HFFc6 (cell line): ENCODE data around the gene MLF2. TPM values are rescaled to one million over a fixed set of nuclear protein-coding genes. Genes with fewer than 3 reads are reported as not detected.

Experiments
- DNase-seq: peaks from one replicate; pipeline ENCODE4 v3.0.0-alpha.2; 2018
- H3K27ac Mint-ChIP-seq: 2 replicates; pipeline ENCODE4 v1.8.0; 2020; ENCODE audit warnings: mild to moderate bottlenecking, mixed read lengths
- H3K27me3 Mint-ChIP-seq: 2 replicates; pipeline ENCODE4 v1.8.0; 2021; ENCODE audit warnings: mild to moderate bottlenecking, moderate library complexity, mixed read lengths; ENCODE audit not compliant: insufficient read depth
- H3K36me3 Mint-ChIP-seq: 2 replicates; pipeline ENCODE4 v1.8.0; 2021; ENCODE audit warnings: low read depth, mixed read lengths
- H3K4me1 Mint-ChIP-seq: 2 replicates; pipeline ENCODE4 v1.8.0; 2020; ENCODE audit warnings: low read depth, mixed read lengths
- H3K4me3 Mint-ChIP-seq: 2 replicates; pipeline ENCODE4 v1.8.0; 2020; ENCODE audit warnings: mild to moderate bottlenecking, moderate library complexity, mixed read lengths
- H3K9me3 Mint-ChIP-seq: 2 replicates; pipeline ENCODE4 v1.8.0; 2020; ENCODE audit warnings: mild to moderate bottlenecking, mixed read lengths
- CTCF ChIP-seq: fragments of 200-600 bp; sonication (generic); IDR thresholded peaks from 2 replicates; pipeline ENCODE4 v1.5.0; 2021; ENCODE audit warnings: antibody characterized with exemption, mild to moderate bottlenecking
- total RNA-seq, 6 experiments: library from RNA; stranded (reverse); fragmentation: NEBNext Ultra II Directional; extraction: Animal tissue kit (Norgen Biotek cat#: 25700); gene quantifications; 2 replicates in 1 of 6; 3 replicates in 5 of 6; pipeline ENCODE4 v1.2.3, GENCODE V29; 2021

MLF2 gene
- total RNA-seq, 6 experiments from 2014 or later = 273 to 329 (median 298) TPM

- no peak for TF ChIP-seq CTCF
- Mint-ChIP-seq H3K4me3 (peak overlapping the region; percentile 77), H3K9me3 (no peaks in the 10 kb centered on the region), H3K27ac (peak overlapping the region; percentile 90), H3K27me3 (peaks cover 4% of the 10 kb centered on the region; the same call in 1 of the 2 replicates), H3K36me3 (peaks cover 5% of the 10 kb centered on the region), H3K4me1 (peaks cover 61% of the 10 kb centered on the region)
- DNase-seq = no peak
Measured at GRCh38 chr12:6765048-6765633, 12.2 kb upstream of the MLF2 start.

- peak; percentile 99 for DNase-seq
- TF ChIP-seq CTCF = no peak
- H3K27ac Mint-ChIP-seq = peak overlapping the region; percentile 90
- peaks cover 5% of the 10 kb centered on the region for H3K36me3 Mint-ChIP-seq
- H3K4me1 Mint-ChIP-seq = peaks cover 57% of the 10 kb centered on the region
- H3K9me3 Mint-ChIP-seq = no peaks in the 10 kb centered on the region
- H3K27me3 Mint-ChIP-seq = peaks cover 4% of the 10 kb centered on the region; the same call in 1 of the 2 replicates
- H3K4me3 Mint-ChIP-seq = peak overlapping the region; percentile 77
Measured at GRCh38 chr12:6764011-6764828, 11.3 kb upstream of the MLF2 start.

- H3K36me3 Mint-ChIP-seq = peaks cover 5% of the 10 kb centered on the region
- peaks cover 48% of the 10 kb centered on the region for H3K4me1 Mint-ChIP-seq
- no peak for TF ChIP-seq CTCF
- H3K9me3 Mint-ChIP-seq = no peaks in the 10 kb centered on the region
- H3K4me3 Mint-ChIP-seq = peak overlapping the region; percentile 77
- DNase-seq = no peak
- H3K27me3 Mint-ChIP-seq = peaks cover 3% of the 10 kb centered on the region; the same call in 1 of the 2 replicates
- H3K27ac Mint-ChIP-seq = peak overlapping the region; percentile 90
Measured at GRCh38 chr12:6763380-6763779, 10.4 kb upstream of the MLF2 start.

- no peak overlapping the region for H3K27ac Mint-ChIP-seq
- no peak for TF ChIP-seq CTCF
- no peak overlapping the region for H3K4me3 Mint-ChIP-seq
- no peaks in the 10 kb centered on the region for H3K9me3 Mint-ChIP-seq
- peaks cover 1% of the 10 kb centered on the region for H3K27me3 Mint-ChIP-seq
- no peak for DNase-seq
- no peaks in the 10 kb centered on the region for H3K36me3 Mint-ChIP-seq
- H3K4me1 Mint-ChIP-seq = peaks cover 27% of the 10 kb centered on the region
Measured at GRCh38 chr12:6759741-6760140, 6.8 kb upstream of the MLF2 start.

- Mint-ChIP-seq H3K4me1 (peaks cover 22% of the 10 kb centered on the region), H3K4me3 (no peak overlapping the region), H3K27ac (no peak overlapping the region), H3K27me3 (peaks cover 1% of the 10 kb centered on the region), H3K9me3 (no peaks in the 10 kb centered on the region), H3K36me3 (no peaks in the 10 kb centered on the region)
- TF ChIP-seq CTCF = no peak
- no peak for DNase-seq
Measured at GRCh38 chr12:6758506-6759095, 5.7 kb upstream of the MLF2 start.
